ENCODE measurements around the gene TSPAN5. TPM values are rescaled to one million over a fixed set of nuclear protein-coding genes. Genes with fewer than 3 reads are reported as not detected.

Gene TSPAN5
- total and polyA plus RNA-seq, 2 of the 4 experiments (the other 2 are of a cell fraction), result 64.8 to 79.6 TPM

DNA sequence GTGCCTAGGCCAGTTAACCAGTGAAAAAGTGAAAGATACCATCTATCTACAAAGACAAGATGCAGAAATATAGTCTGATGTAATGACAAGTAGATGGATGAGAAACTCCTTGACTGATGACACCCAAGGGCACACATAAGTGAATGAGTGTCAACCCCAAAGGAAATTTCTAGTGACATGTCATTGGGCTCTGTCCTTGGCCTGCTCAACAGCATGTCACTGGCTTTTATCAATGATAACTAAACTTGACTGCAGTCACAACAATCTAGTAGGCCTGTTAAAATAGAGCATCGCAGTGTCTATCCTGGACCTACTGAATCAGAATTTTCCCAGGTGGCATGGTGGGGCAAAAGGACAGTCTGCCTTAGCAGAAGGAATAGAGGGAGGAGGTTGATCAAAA is 155.8 kb downstream of the TSPAN5 start:
- no peak overlapping the region for H2BK20ac ChIP-seq (ENCODE audit: low read depth, low read length)
- no peak overlapping the region for H3K27ac ChIP-seq (ENCODE audit: insufficient read depth, low read length)
- H2AK9ac ChIP-seq (replicated peaks; ENCODE audit: low read depth, low read length, poor library complexity), result no peak overlapping the region
- H3K4me1 ChIP-seq (ENCODE audit: control insufficient read depth, insufficient read depth, low read length), result peaks cover 3% of the 10 kb centered on the region
- no CpG with 5 or more reads among the region's 1 CpG for WGBS, 2 experiments (ENCODE audit: extremely low coverage in 2 of 2, insufficient read length in 1 of 2)
- no peak overlapping the region for H3K23ac ChIP-seq (ENCODE audit: low read depth, low read length)
- ChIA-PET POLR2A (ENCODE audit: unreplicated experiment) (no interaction called here), CTCF (no interaction called here)
- no peaks in the 10 kb centered on the region for H4K20me1 ChIP-seq (ENCODE audit: insufficient read depth, low read length)
- no peaks in the 10 kb centered on the region for H3K27me3 ChIP-seq (ENCODE audit: control insufficient read depth, insufficient read depth, low read length)
- no peak for TF ChIP-seq POLR2A (IDR thresholded peaks at IDR 0.05; ENCODE audit: low read depth, low read length)
- no peak for TF ChIP-seq MXI1 (IDR thresholded peaks at IDR 0.05; ENCODE audit: borderline replicate concordance, low read depth, low read length)
- TF ChIP-seq RAD21 (IDR thresholded peaks at IDR 0.05; ENCODE audit: low read length), result no peak
- TF ChIP-seq FOS (IDR thresholded peaks at IDR 0.05; ENCODE audit: low read depth, low read length), result no peak
- H3K9me1 ChIP-seq (ENCODE audit: insufficient read depth, low read length), result no peaks in the 10 kb centered on the region; the same call in 1 of the 2 replicates
- H2AFZ ChIP-seq (replicated peaks; ENCODE audit: low read length, poor library complexity), result no peak overlapping the region
- no peak overlapping the region for H2AK5ac ChIP-seq (ENCODE audit: low read depth, low read length)
- peaks cover 30 to 46% of the 10 kb centered on the region in 2 experiments for H3K79me1 ChIP-seq (ENCODE audit: low read depth in 1 of 2, low read length in 2 of 2)
- no peak overlapping the region for H3K14ac ChIP-seq (replicated peaks; ENCODE audit: low read depth, low read length)
- no peak overlapping the region for H3K9ac ChIP-seq (ENCODE audit: low read depth, low read length)
- no peak for ATAC-seq (ENCODE audit: low read depth)
- no peak overlapping the region for H2BK15ac ChIP-seq (ENCODE audit: low read depth, low read length)
- in situ Hi-C loops (cut with MboI; ENCODE audit: low sequenced_read_pairs) (no loop called here), intact Hi-C loops (cut with micrococcal nuclease) (no loop called here), dilution Hi-C loops (cut with HindIII; ENCODE audit: low sequenced_read_pairs, unreplicated experiment) (no loop called here)
- peaks cover 20% of the 10 kb centered on the region for H3K36me3 ChIP-seq (ENCODE audit: control insufficient read depth, insufficient read depth, low read length)
- H4K8ac ChIP-seq (ENCODE audit: low read depth in 2 of 2, low read length in 2 of 2), result no peak overlapping the region
- H4K5ac ChIP-seq (ENCODE audit: low read depth, low read length), result no peak overlapping the region
- H2BK120ac ChIP-seq (ENCODE audit: low read depth, low read length), result no peak overlapping the region
- no peak overlapping the region for H3K4me3 ChIP-seq (ENCODE audit: insufficient read depth, low read depth, low read length)
- H2BK5ac ChIP-seq (ENCODE audit: low read depth, low read length, poor library complexity, severe bottlenecking), result no peak overlapping the region
- H3K18ac ChIP-seq (ENCODE audit: low read depth, low read length), result no peak overlapping the region
- no peak overlapping the region for H3K56ac ChIP-seq (ENCODE audit: extremely low read depth, insufficient read depth, low read length)
- H4K91ac ChIP-seq (ENCODE audit: insufficient read depth, low read depth, low read length), result no peak overlapping the region
- no peaks in the 10 kb centered on the region for H3K9me3 ChIP-seq (ENCODE audit: control insufficient read depth, insufficient read depth, low read length)
- H3K4ac ChIP-seq (ENCODE audit: low read depth, low read length), result no peak overlapping the region
- BruUV-seq (replicated peaks), result no TSS peak
- no peak for DNase-seq
- no peak overlapping the region for H3K4me2 ChIP-seq (ENCODE audit: low read depth, low read length)

Data from IMR-90 (cell line).